ENCODE results near the gene FGF21.
"Not testable (repeated sequence)": the region's sequence is repeated elsewhere in the genome, so short reads cannot be mapped to it uniquely, and the experiment has no call there.

Gene FGF21, protein sequence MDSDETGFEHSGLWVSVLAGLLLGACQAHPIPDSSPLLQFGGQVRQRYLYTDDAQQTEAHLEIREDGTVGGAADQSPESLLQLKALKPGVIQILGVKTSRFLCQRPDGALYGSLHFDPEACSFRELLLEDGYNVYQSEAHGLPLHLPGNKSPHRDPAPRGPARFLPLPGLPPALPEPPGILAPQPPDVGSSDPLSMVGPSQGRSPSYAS

GRCh38 chr19:48755084-48755641 lies at the start of gene FGF21:
Gene FGF21 (plus strand): TSS chr19:48755524. CDS start chr19:48756237, 713 bp downstream.
- DNase-seq = no peak

GRCh38 chr19:48708471-48708870 lies 46.9 kb upstream of the FGF21 start:
- DNase-seq = no peak

DNA sequence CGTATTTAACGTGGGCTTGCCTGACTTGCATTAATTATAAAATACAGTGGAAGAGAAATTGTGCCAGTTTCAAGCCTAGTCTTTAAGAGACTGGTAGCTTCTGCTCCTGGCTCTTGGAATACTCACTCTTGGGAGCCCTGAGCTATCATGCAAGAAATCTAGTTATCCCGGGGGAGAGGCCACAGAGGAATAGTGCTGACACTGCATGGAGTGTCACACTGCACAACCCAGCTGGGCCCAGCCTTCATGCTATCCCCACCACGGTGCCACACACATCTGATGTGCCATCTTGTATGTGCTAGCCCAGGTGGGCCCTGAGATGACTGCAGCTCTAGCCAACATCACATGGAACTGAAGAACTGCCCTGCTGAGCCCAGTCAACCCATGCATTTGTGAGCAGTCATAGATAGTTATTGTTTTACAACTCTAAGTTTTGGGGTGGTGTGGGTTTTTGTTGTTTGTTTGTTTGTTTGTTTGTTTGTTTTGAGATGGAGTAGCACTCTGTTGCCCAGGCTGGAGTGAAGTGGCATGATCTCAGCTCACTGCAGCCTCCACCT lies 44.1 kb upstream of the FGF21 start:
- no peak for DNase-seq

DNA sequence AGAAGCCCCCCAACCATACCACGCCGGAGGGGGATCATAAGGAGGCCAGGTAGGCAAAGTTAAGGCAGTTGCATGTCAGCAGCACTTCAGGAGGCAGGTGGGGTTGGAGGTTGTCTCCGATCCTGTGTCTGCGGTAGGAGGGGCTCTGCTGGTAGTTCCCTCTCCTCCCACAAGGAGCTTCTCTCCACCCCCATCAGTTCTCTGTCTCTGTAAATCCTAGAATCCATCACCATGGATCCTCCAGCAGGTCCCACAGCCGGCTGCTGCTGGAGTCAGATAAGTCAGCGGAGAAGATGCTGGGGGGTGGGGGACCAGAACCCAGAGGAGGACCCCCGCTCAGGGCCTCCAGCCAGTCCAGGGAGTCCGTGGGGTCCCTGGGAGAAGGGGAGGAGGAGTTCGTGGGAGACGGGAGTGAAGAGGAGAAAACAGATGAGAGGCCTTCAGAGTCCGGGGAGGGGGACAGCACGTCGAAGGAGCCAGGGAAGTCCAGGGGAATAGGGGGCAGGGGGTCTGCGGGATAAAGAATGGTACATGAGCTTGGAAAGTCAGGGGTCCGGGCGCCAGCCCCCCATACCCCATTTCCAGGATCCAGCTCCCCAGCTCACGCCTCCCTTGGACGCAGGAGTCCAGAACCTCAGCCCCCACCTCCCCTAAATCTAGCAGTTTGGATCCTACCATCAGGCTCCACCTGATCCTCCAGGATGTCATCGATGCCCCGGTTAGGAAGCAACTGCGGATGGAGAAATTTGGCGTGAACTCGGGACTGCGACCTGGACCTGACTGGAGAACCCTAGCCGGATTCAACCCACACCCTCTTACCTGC lies 42.1 kb upstream of the FGF21 start:
- DNase-seq = no peak

DNA sequence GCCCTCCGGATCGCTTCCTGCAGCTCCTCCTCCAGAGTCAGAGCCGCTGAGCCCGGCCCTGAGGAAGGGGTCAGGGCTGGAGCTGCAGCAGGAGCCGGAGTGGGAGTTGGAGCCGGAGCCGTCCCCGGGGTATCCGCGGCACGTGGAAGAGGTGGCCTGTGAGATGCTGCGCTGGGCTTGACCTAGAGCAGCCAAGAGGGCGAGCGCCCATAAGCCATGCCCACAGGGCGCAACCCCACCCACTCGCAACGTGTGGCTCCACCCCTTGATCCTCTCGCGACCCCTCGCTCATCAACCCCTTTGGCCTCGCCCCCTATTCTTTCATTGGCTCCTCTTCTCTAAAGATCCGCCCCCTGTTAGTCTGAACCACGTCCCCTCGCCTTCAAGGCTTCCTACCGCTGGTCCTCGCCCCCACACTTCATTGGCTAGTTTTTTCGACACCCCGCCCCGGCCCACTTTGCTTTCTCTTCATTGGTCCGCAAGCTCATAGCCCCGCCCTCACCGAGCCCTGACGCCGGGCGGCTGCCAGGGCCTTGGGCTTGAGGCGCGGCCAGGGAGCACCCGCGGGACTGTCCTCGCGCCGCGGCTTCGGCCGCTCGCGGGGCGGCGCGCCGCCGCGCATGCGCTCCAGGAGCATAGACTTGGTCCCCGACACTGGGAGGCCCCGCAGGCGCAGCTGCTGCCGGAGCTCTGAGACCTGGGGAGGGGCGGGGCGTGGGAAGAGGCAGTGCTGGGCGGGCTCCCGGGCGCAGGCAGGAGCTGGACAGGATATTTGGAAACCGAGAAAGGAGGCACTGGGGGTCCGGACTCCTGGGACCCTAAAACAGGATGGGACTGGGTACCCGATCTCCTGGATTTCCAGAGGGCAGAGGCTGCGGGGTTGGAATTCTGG lies 41.2 kb upstream of the FGF21 start:
- DNase-seq = peak; percentile 95 to 96

GRCh38 chr19:48714759-48715675 lies 40.3 kb upstream of the FGF21 start:
- DNase-seq = no peak

- no peak for DNase-seq
Observed at GRCh38 chr19:48715681-48716171, 39.6 kb upstream of the FGF21 start.

- DNase-seq = no peak
Observed at GRCh38 chr19:48716562-48717291, 38.6 kb upstream of the FGF21 start.

GRCh38 chr19:48718106-48718505 lies 37.2 kb upstream of the FGF21 start:
- DNase-seq = not testable (repeated sequence)

GRCh38 chr19:48718711-48719231 lies 36.6 kb upstream of the FGF21 start:
- DNase-seq = no peak

DNA sequence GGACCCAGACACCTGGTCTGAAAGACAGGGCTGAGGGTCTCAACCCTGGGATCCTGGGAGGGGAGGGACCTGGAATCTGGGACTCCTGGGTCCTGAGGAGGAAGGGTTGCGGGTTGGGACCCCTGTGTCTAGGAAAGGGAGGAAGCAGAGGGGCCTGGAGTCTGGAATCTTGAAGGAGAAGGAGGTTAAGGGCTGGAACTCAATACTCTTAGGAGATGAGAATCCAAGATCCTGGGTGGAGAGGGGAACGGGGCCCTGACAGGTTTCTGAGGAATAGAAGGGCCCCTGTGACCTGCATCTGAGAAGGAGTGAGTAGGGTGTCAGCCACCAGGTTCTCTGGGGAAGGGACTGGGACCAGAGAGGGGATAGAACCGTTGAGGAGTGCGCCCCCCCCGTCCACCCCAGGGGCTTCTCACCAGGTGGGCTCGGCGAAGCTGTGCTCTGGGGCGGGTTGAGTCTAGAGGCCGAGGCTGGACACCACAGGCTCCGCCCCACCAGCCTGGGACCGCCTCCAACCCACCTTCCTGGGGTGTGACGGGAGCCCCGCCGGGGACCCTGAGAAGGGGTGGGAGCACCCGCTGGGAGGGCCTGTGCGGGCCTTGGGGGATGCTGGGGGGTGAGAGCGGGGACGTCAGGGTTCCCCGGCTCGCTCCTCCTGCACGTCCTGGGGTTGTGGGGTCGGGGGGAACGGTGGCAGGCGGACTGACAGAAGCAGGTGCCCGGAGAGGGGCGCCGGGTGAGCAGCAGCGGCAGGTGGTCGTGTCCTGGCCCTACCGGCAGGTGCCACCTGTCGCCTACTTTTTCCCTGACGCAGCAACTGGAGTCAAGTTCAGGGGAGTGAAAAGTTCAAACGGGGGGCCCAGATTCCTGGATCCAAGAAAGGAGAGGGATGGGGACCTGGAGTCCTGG lies 35.8 kb upstream of the FGF21 start, which contains the start of gene MAMSTR:
TSS of gene MAMSTR (minus strand) at position 463 of the 909 bp plus-strand sequence. CDS start 694 bp downstream, outside the sequence.
- DNase-seq = no peak

GRCh38 chr19:48720251-48720612 lies 35.1 kb upstream of the FGF21 start:
- no peak for DNase-seq

DNA sequence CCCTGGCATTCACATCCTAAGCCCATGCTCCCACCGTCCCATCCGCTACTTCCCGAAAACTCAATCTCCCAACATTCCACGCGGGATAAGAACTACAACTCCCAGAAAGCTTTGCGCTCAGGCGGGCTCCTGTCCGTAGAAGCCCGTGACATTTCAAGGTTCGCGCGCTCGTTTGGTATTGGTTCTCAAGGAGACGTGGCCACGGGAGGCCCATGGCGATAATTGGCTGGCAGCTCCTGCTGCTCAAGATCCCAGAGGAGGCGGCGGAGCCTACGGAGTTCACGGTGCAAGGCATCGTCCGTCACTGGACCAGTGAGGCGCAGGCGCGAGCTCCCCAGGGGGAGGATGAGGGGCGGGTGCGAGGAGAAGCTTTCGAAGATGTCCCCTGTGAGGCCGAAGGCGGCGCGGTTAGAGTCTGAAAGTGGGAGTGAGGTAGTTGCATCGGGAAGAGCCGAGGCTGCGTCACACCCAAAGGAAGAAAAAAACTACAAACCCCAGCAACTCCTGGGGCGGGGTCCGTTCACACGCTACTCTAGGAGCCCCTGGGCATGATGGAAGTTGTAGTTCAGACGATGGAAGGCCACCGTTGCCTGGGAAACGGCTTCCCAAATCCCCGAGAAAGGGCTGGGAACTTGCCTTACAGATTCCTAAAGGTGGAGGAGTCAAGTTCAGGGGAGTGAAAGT lies 34.6 kb upstream of the FGF21 start:
- peak; percentile 84 to 89 for DNase-seq

DNA sequence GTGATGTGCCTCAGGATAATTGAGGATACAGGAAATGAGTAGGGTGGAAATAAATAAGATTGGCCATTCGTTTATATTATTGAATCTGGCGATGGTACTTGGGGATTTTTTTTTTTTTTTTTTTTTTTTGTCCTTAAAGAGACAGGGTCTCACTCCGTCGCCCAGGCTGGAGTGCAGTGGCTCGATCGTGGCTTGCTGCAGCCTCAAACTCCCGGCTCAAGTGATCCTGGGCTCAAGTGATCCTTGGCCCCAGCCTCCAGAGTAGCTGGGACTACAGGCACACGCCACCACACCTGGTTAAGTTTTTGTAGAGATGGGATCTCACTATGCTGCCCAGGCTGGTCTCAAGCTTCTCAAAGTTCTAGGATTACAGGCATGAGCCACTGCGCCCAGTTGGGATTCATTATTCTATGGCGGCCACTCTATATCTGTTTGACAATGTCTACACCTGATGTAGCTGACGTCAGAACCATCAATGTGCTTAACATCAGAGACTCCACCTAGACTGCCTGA lies 33.1 kb upstream of the FGF21 start:
- no peak for DNase-seq

DNA sequence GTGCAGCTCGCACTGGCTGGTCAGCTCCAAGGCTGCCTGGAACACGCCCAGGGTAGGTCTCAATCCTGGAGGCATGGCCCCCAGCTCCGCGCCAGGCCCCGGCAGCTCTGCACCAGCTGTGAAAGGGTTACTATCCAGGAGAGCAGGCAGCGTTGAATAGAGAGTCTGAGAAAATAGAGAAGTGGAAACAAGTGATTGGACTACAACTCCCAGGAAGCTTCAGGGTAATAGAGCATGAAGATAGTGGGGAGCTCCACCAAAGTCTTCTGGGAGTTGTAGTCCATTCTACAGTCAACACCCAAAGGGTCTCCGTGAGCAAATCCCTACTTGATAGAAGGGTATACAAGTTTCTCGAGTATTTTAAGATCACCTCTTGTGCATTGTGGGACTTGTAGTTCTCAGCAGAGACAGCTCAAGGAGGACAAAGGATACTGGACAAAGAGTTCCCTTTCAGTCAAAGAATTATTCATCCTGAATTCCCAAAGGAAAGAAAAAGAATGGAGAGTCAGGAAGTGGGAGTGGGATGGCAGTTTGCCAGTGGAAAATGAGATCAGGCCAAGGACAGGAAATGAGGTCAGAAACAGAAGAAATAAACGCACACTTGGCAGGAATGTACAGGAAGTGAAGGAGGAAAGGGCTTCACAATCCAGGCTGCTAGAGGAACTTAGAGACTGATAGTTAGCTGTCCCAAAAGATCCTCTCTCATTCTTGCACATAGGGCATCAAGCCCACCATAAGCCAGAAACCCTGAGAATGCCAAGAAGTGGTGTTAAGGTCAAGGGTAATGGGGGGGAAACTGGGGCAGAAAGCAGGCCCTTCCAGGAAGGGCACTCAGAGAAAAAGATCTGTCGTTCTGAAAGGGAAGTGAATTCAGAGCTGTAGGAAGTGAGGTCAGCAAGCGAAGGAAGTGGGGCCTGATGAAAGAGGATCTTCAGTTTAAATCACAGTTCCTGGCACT lies 30.2 kb upstream of the FGF21 start:
- no peak for DNase-seq

- no peak for DNase-seq
Observed at GRCh38 chr19:48726556-48726955, 28.8 kb upstream of the FGF21 start.
